K562 (cell line): ENCODE data around the gene DNMT1. TPM values are rescaled to one million over a fixed set of nuclear protein-coding genes. Genes with fewer than 3 reads are reported as not detected.
A peak's percentile ranks its signal among the peaks of the same experiment; 100 is the strongest.

Experiments
- ATAC-seq: fragments of 200-7000 bp; cut with Tn5 transposase; 3 replicates; pipeline ENCODE4 v1.9.1; 2020; ENCODE audit warnings: moderate library complexity
- BruUV-seq: library from RNA; stranded (reverse); fragments of 400-500 nt; replicated peaks from 2 replicates; lab custom pipeline; 2021; lab: Mats Ljungman, UMichigan
- CTCF ChIA-PET: fragments of 300-600 bp; formaldehyde crosslinking; extraction: SDS; loops from one replicate; lab custom pipeline; 2021; ENCODE audit warnings: low intra/inter-chr PET ratio; lab: Yijun Ruan, JAX
- POLR2A ChIA-PET: fragments of 300-600, 350-650 bp; sonication (Branson Sonifier 250); formaldehyde crosslinking; extraction: SDS; loops from one replicate; lab custom pipeline; 2021; ENCODE audit warnings: antibody characterized with exemption, inconsistent platforms; lab: Yijun Ruan, JAX
- DNase-seq, 4 experiments: peaks; one replicate each; pipeline versions ENCODE4 v3.0.0 to v3.0.0-alpha.2; 2011 to 2018; ENCODE audit warnings: low spot score in 3 of 4, mixed read lengths in 3 of 4; ENCODE audit errors: extremely low read depth in 1 of 4
- FAIRE-seq: peaks from 2 replicates; lab custom pipeline; 2011; peaks lifted over from hg19 to GRCh38; lab: Jason Lieb, UNC
- H2AFZ ChIP-seq: 2 replicates; pipeline ENCODE4 v1.6.0; 2011; ENCODE audit warnings: low read depth, low read length, control low read depth, inconsistent platforms
- H3K27ac ChIP-seq: fragments of 200-600 bp; 3 replicates; pipeline ENCODE4 v1.8.0; 2011; ENCODE audit warnings: low read depth, mild to moderate bottlenecking, control low read depth, inconsistent platforms, low read length, moderate library complexity, mixed read lengths; ENCODE audit errors: extremely low read depth
- H3K27me3 ChIP-seq, 2 experiments: fragments of 300-600 bp in 1 of 2; 2 replicates in 1 of 2; 3 replicates in 1 of 2; pipeline versions ENCODE4 v1.6.0 to v1.8.0; 2011; ENCODE audit warnings: inconsistent platforms in 2 of 2, low read length in 2 of 2, mild to moderate bottlenecking in 1 of 2, mixed read lengths in 1 of 2, moderate library complexity in 1 of 2; ENCODE audit not compliant: control insufficient read depth in 2 of 2, insufficient read depth in 2 of 2
- H3K36me3 ChIP-seq: fragments of 300-600 bp; 3 replicates; pipeline ENCODE4 v1.8.0; 2011; ENCODE audit warnings: mild to moderate bottlenecking, low read length, inconsistent platforms; ENCODE audit not compliant: control insufficient read depth, insufficient read depth
- H3K4me1 ChIP-seq, 2 experiments: fragments of 200-600 bp in 1 of 2; replicated peaks in 1 of 2; 2 replicates in 1 of 2; 3 replicates in 1 of 2; pipeline versions ENCODE4 v1.5.1 to v1.8.0; 2011; ENCODE audit warnings: inconsistent platforms in 2 of 2, low read length in 2 of 2, mild to moderate bottlenecking in 1 of 2, mixed read lengths in 1 of 2, moderate library complexity in 1 of 2; ENCODE audit not compliant: control insufficient read depth in 2 of 2, insufficient read depth in 2 of 2
- H3K4me2 ChIP-seq: 2 replicates; pipeline ENCODE4 v1.6.1; 2011; ENCODE audit warnings: low read length, control low read depth, inconsistent platforms, mixed read lengths; ENCODE audit not compliant: insufficient read depth
- H3K4me3 ChIP-seq: fragments of 200-600 bp; sonication (generic), shearing (Covaris generic); 2 replicates; pipeline ENCODE4 v1.5.1; 2016; ENCODE audit warnings: control low read depth, inconsistent platforms
- H3K79me2 ChIP-seq: fragments of 200-600 bp; 3 replicates; pipeline ENCODE4 v1.8.0; 2011; ENCODE audit warnings: low read length, inconsistent platforms; ENCODE audit not compliant: control insufficient read depth, insufficient read depth
- H3K9ac ChIP-seq, 2 experiments: 2 replicates each; pipeline versions ENCODE4 v1.6.0 to v1.6.1; 2011; ENCODE audit warnings: low read depth in 2 of 2, low read length in 2 of 2, control low read depth in 1 of 2, inconsistent platforms in 1 of 2, mild to moderate bottlenecking in 1 of 2, mixed read lengths in 1 of 2; ENCODE audit not compliant: insufficient read depth in 1 of 2
- H3K9me1 ChIP-seq: one replicate; pipeline ENCODE4 v1.6.0; 2011; ENCODE audit warnings: inconsistent platforms, mild to moderate bottlenecking, low read length, moderate library complexity; ENCODE audit not compliant: control insufficient read depth, insufficient read depth
- H3K9me3 ChIP-seq: replicated peaks from 2 replicates; pipeline ENCODE4 v1.5.1; 2011; ENCODE audit warnings: low read depth, low read length, inconsistent platforms; ENCODE audit not compliant: control insufficient read depth, insufficient read depth
- H4K20me1 ChIP-seq: replicated peaks from 2 replicates; pipeline ENCODE4 v1.6.1; 2011; ENCODE audit warnings: low read length, inconsistent platforms, mixed read lengths; ENCODE audit not compliant: control insufficient read depth, insufficient read depth
- WGBS: fragments of 100-300 bp; shearing (Covaris generic); methylation state at CpG from one replicate; pipeline ENCODE4 v1.1.6; 2016; ENCODE audit warnings: low coverage, mixed read lengths; ENCODE audit not compliant: insufficient coverage; ENCODE audit errors: missing lambda C conversion rate; 5-methylcytosine and 5-hydroxymethylcytosine counted together
- in situ Hi-C: fragments of 300-500 bp; cut with MboI; formaldehyde crosslinking; loops from 4 replicates; pipeline ENCODE4 v1.15.0; 2018; ENCODE audit warnings: inconsistent platforms, mixed read lengths
- intact Hi-C: fragments of 100-400 bp; cut with micrococcal nuclease; formaldehyde crosslinking; loops from 2 replicates; pipeline ENCODE4 v1.14.2; 2022
- polyA plus RNA-seq, 8 experiments: library from polyadenylated mRNA; depleted of rRNA in 4 of 8; stranded (reverse) in 5 of 8; unstranded in 3 of 8; fragments of >200 nt; fragmentation: Nextera tagmentation in 2 of 8; fragmentation: Illumina TruSeq in 1 of 8; extraction: Ambion mirVana in 2 of 8; extraction: Trizol in 1 of 8; gene quantifications; 2 replicates each; pipeline versions ENCODE4 v1.2.1 to v1.2.3, GENCODE V29; 2011 to 2014; ENCODE audit warnings: inconsistent platforms in 1 of 8, missing spikeins in 1 of 8
- total RNA-seq, 7 experiments: library from RNA; depleted of rRNA in 6 of 7; stranded (reverse); fragments of >200 nt in 6 of 7; fragmentation: Illumina TruSeq in 2 of 7; extraction: Trizol in 2 of 7; gene quantifications; 2 replicates each; pipeline versions ENCODE4 v1.2.1 to v1.2.3, GENCODE V29; 2011 to 2021; ENCODE audit warnings: low replicate concordance in 1 of 7
- TF ChIP-seq, protein P1 (sequence below): sonication (generic); formaldehyde crosslinking; IDR thresholded peaks from 2 replicates; pipeline ENCODE4 v1.8.1; 2023; ENCODE audit warnings: mild to moderate bottlenecking, missing genetic modification reagents
- TF ChIP-seq, protein P2 (sequence below): fragments of 250-450 bp; sonication (Bioruptor Pico); IDR thresholded peaks from 2 replicates; pipeline ENCODE4 v1.5.0; 2020; ENCODE audit warnings: mild to moderate bottlenecking, borderline replicate concordance

DNMT1 gene
- total and polyA plus RNA-seq, 9 of the 15 experiments (the other 6 are each of a cell fraction or from before 2014, with no cell fraction given) = 80.1 to 271 (median 121) TPM

DNA sequence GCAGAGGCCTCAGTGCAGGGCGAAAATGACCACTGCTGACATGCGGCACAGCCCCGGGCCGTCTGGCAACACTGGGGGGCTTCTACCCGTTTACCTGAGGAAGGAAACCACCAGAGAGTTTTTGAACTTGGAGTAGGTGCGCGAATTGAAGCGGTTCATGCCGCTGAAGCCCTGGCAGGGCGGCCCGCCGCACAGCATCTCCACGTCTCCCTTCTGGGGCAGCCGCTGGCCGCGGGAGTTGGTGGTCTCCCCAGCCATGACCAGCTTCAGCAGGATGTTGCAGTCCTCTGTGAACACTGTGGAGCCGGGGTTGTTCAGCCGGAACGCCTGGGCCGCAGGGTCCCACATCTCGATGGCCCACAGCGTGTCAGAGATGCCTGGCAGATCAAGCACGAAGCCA lies 54.8 kb downstream of the DNMT1 start:
- intact Hi-C loops (no loop called here), in situ Hi-C loops (no loop called here)
- Histone ChIP-seq H3K9ac (no peak overlapping the region), H3K79me2 (no peaks in the 10 kb centered on the region), H3K4me1 (0 out of 5 replicates have a peak, but pooled peaks cover 0 to 12% of the 10 kb centered on the region in 2 experiments), H3K27me3 (no peaks in the 10 kb centered on the region), H3K4me2 (no peak overlapping the region), H3K27ac (no peak overlapping the region), H3K9me3 (no peaks in the 10 kb centered on the region), H3K4me3 (no peak overlapping the region), H4K20me1 (0 out of 2 replicates have a peak, but pooled peaks cover 5% of the 10 kb centered on the region), H3K36me3 (peaks cover 98% of the 10 kb centered on the region), H2AFZ (no peak overlapping the region), H3K9me1 (no peaks in the 10 kb centered on the region)
- ATAC-seq (no peak), FAIRE-seq (no peak), DNase-seq (no peak)
- POLR2A ChIA-PET = interaction anchor here (0.6 to 1.5 kb wide), 4 partner anchors 11 to 130 kb away, joined by 3 read pairs; no protein-coding TSS in a partner anchor
- TF ChIP-seq, protein P1, sequence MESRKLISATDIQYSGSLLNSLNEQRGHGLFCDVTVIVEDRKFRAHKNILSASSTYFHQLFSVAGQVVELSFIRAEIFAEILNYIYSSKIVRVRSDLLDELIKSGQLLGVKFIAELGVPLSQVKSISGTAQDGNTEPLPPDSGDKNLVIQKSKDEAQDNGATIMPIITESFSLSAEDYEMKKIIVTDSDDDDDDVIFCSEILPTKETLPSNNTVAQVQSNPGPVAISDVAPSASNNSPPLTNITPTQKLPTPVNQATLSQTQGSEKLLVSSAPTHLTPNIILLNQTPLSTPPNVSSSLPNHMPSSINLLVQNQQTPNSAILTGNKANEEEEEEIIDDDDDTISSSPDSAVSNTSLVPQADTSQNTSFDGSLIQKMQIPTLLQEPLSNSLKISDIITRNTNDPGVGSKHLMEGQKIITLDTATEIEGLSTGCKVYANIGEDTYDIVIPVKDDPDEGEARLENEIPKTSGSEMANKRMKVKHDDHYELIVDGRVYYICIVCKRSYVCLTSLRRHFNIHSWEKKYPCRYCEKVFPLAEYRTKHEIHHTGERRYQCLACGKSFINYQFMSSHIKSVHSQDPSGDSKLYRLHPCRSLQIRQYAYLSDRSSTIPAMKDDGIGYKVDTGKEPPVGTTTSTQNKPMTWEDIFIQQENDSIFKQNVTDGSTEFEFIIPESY (CRISPR knock-in tag) = peak; percentile 47; the same call in 1 of the 2 replicates
- TF ChIP-seq, protein P2, sequence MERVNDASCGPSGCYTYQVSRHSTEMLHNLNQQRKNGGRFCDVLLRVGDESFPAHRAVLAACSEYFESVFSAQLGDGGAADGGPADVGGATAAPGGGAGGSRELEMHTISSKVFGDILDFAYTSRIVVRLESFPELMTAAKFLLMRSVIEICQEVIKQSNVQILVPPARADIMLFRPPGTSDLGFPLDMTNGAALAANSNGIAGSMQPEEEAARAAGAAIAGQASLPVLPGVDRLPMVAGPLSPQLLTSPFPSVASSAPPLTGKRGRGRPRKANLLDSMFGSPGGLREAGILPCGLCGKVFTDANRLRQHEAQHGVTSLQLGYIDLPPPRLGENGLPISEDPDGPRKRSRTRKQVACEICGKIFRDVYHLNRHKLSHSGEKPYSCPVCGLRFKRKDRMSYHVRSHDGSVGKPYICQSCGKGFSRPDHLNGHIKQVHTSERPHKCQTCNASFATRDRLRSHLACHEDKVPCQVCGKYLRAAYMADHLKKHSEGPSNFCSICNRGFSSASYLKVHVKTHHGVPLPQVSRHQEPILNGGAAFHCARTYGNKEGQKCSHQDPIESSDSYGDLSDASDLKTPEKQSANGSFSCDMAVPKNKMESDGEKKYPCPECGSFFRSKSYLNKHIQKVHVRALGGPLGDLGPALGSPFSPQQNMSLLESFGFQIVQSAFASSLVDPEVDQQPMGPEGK (CRISPR knock-in tag) = no peak
- WGBS = 91% methylated on average over 12 of the region's 23 CpGs
- CTCF ChIA-PET = no interaction called here
- BruUV-seq = no TSS peak
